ENCODE results near the gene TRIM37. TPM values are rescaled to one million over a fixed set of nuclear protein-coding genes. Genes with fewer than 3 reads are reported as not detected.
A peak's percentile ranks its signal among the peaks of the same experiment; 100 is the strongest.

The TRIM37 gene
- total RNA-seq, 1 experiment from 2014 or later = 38.9 TPM

GRCh38 chr17:59115474-59115873, 8.8 kb upstream of the TRIM37 start:
- peaks cover 53% of the 10 kb centered on the region for H3K36me3 Mint-ChIP-seq (ENCODE audit: insufficient read depth, unreplicated experiment)
- POLR2A ChIA-PET = interaction anchor here (0.6 kb wide), 1 partner anchor 36 kb away, joined by 3 read pairs; no protein-coding TSS in a partner anchor
- H3K9me3 Mint-ChIP-seq (ENCODE audit: unreplicated experiment) = no peaks in the 10 kb centered on the region
- no peaks in the 10 kb centered on the region for H3K4me1 Mint-ChIP-seq (ENCODE audit: insufficient read depth, unreplicated experiment)
- CTCF ChIA-PET = no interaction called here
- TF ChIP-seq, protein P1, sequence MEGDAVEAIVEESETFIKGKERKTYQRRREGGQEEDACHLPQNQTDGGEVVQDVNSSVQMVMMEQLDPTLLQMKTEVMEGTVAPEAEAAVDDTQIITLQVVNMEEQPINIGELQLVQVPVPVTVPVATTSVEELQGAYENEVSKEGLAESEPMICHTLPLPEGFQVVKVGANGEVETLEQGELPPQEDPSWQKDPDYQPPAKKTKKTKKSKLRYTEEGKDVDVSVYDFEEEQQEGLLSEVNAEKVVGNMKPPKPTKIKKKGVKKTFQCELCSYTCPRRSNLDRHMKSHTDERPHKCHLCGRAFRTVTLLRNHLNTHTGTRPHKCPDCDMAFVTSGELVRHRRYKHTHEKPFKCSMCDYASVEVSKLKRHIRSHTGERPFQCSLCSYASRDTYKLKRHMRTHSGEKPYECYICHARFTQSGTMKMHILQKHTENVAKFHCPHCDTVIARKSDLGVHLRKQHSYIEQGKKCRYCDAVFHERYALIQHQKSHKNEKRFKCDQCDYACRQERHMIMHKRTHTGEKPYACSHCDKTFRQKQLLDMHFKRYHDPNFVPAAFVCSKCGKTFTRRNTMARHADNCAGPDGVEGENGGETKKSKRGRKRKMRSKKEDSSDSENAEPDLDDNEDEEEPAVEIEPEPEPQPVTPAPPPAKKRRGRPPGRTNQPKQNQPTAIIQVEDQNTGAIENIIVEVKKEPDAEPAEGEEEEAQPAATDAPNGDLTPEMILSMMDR (IDR thresholded peaks at IDR 0.05; ENCODE audit: unreplicated experiment) = no peak
- BruUV-seq (replicated peaks) = no TSS peak
- no peak for DNase-seq (ENCODE audit: unreplicated experiment)
- intact Hi-C loops (cut with micrococcal nuclease) = no loop called here
- no peak overlapping the region for H3K27ac Mint-ChIP-seq (ENCODE audit: low read depth, unreplicated experiment)
- H3K4me3 Mint-ChIP-seq (ENCODE audit: unreplicated experiment) = no peak overlapping the region
- H3K27me3 Mint-ChIP-seq (ENCODE audit: insufficient read depth, unreplicated experiment) = no peaks in the 10 kb centered on the region

DNA sequence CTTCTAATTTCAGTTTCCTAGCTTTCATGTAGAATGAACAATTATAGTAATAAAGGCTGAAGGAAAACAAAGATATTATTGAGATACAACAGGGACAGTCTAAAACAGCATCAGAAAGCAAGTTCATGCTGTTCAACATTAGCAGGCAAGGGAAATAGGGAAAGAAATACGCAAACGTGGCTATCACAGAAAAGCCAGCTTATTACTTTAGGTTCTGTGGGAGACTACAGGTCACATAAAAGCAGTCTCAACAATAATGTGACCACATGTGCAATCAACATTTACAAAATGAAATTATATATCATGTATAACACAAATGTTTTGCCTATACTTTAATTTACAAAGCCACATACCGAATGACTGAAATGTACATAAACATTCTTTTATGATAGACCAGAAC, 4.9 kb upstream of the TRIM37 start:
- Mint-ChIP-seq H3K9me3 (ENCODE audit: unreplicated experiment) (no peaks in the 10 kb centered on the region), H3K27ac (ENCODE audit: low read depth, unreplicated experiment) (peak overlapping the region; percentile 63), H3K27me3 (ENCODE audit: insufficient read depth, unreplicated experiment) (no peaks in the 10 kb centered on the region), H3K4me1 (ENCODE audit: insufficient read depth, unreplicated experiment) (peaks cover 6% of the 10 kb centered on the region), H3K4me3 (ENCODE audit: unreplicated experiment) (no peak overlapping the region), H3K36me3 (ENCODE audit: insufficient read depth, unreplicated experiment) (peaks cover 47% of the 10 kb centered on the region)
- CTCF ChIA-PET = no interaction called here
- BruUV-seq (replicated peaks) = TSS peak; percentile 43
- TF ChIP-seq, protein P1 (IDR thresholded peaks at IDR 0.05; ENCODE audit: unreplicated experiment) = no peak
- POLR2A ChIA-PET = interaction anchor here (0.6 to 1.8 kb wide), 6 partner anchors 17 to 47 kb away, joined by 3 to 6 read pairs (median 3); partner anchors contain the start of genes PRR11 and SKA2
- no peak for DNase-seq (ENCODE audit: unreplicated experiment)
- intact Hi-C loops (cut with micrococcal nuclease) = no loop called here

- CTCF ChIA-PET = interaction anchor here (1.2 kb wide), 1 partner anchor 12 kb away, joined by 5 read pairs; no protein-coding TSS in a partner anchor
- no TSS peak for BruUV-seq (replicated peaks)
- TF ChIP-seq, protein P1 (IDR thresholded peaks at IDR 0.05; ENCODE audit: unreplicated experiment) = no peak
- POLR2A ChIA-PET = interaction anchor here (0.6 to 1.8 kb wide), 5 partner anchors 18 to 48 kb away, joined by 3 to 6 read pairs (median 3); no protein-coding TSS in a partner anchor
- peak overlapping the region; percentile 63 for H3K27ac Mint-ChIP-seq (ENCODE audit: low read depth, unreplicated experiment)
- H3K4me1 Mint-ChIP-seq (ENCODE audit: insufficient read depth, unreplicated experiment) = peaks cover 6% of the 10 kb centered on the region
- intact Hi-C loops (cut with micrococcal nuclease) = no loop called here
- H3K27me3 Mint-ChIP-seq (ENCODE audit: insufficient read depth, unreplicated experiment) = no peaks in the 10 kb centered on the region
- no peaks in the 10 kb centered on the region for H3K9me3 Mint-ChIP-seq (ENCODE audit: unreplicated experiment)
- peaks cover 49% of the 10 kb centered on the region for H3K36me3 Mint-ChIP-seq (ENCODE audit: insufficient read depth, unreplicated experiment)
- H3K4me3 Mint-ChIP-seq (ENCODE audit: unreplicated experiment) = no peak overlapping the region
- no peak for DNase-seq (ENCODE audit: unreplicated experiment)
Measured at GRCh38 chr17:59110973-59111372, 4.3 kb upstream of the TRIM37 start.

DNA sequence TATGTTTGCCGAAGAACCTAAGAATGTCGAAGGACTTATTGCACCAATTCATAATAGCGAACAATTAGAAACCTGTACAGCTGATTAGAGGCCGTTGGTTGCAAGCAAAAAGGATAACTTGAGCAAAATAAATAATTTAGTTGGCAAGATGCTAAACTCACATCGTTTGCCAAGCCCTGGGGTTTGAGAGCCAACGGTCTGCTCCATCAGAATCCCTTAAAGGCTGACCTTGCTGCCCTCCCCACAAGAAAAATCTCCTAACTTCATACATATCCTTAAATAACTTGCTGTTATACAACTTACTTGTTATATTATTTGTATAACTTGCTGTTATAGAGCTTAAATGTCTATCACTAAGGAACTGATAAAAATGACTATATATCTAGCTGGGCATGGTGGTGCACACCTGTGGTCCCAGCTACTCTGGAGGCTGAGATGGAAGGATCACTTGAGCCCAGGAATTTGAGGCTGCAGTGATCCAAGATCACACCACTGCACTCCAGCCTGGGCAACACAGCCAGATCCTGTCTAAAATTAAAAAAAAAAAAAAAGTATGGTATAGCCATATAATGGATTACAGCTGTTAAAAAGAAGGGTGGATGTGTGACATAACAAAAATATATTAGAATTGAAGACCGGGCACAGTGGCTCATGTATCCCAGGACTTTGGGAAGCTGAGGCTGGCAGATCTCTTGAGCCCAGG, 1.9 kb upstream of the TRIM37 start:
- H3K4me3 Mint-ChIP-seq (ENCODE audit: unreplicated experiment) = no peak overlapping the region
- no peaks in the 10 kb centered on the region for H3K27me3 Mint-ChIP-seq (ENCODE audit: insufficient read depth, unreplicated experiment)
- intact Hi-C loops (cut with micrococcal nuclease) = no loop called here
- POLR2A ChIA-PET = interaction anchor here (0.7 to 6.5 kb wide), 5 partner anchors 27 to 449 kb away, joined by 4 to 56 read pairs (median 10); partner anchors contain the start of genes PRR11 and SKA2
- CTCF ChIA-PET = interaction anchor here (1.0 kb wide), 1 partner anchor 47 kb away, joined by 3 read pairs; the partner anchor contains the start of genes PRR11 and SKA2
- peaks cover 38% of the 10 kb centered on the region for H3K36me3 Mint-ChIP-seq (ENCODE audit: insufficient read depth, unreplicated experiment)
- no peaks in the 10 kb centered on the region for H3K9me3 Mint-ChIP-seq (ENCODE audit: unreplicated experiment)
- TF ChIP-seq, protein P1 (IDR thresholded peaks at IDR 0.05; ENCODE audit: unreplicated experiment) = no peak
- peaks cover 6% of the 10 kb centered on the region for H3K4me1 Mint-ChIP-seq (ENCODE audit: insufficient read depth, unreplicated experiment)
- H3K27ac Mint-ChIP-seq (ENCODE audit: low read depth, unreplicated experiment) = no peak overlapping the region
- no peak for DNase-seq (ENCODE audit: unreplicated experiment)
- BruUV-seq (replicated peaks) = no TSS peak
